Activated T-cell treated with anti-CD3 and anti-CD28 coated beads for 4 hours (primary cell): ENCODE data around the gene GUCY1B1.

Source experiments
- DNase-seq: peaks from one replicate; pipeline ENCODE4 v3.0.0-alpha.2; 2020

GUCY1B1 gene

GRCh38 chr4:155758481-155759371 lies at the start of gene GUCY1B1:
GUCY1B1 (plus strand) TSS chr4:155759021; CDS start chr4:155759141, 120 bp downstream.
- DNase-seq: peak; percentile 37

GRCh38 chr4:155709918-155710317 lies 48.9 kb upstream of the GUCY1B1 start:
- DNase-seq: no peak

GRCh38 chr4:155711556-155711955 lies 47.3 kb upstream of the GUCY1B1 start:
- DNase-seq: no peak

GRCh38 chr4:155712846-155713245 lies 46.0 kb upstream of the GUCY1B1 start:
- no peak for DNase-seq

GRCh38 chr4:155713911-155714310 lies 44.9 kb upstream of the GUCY1B1 start:
- DNase-seq: no peak

- DNase-seq: no peak
These were observed 36.5 kb upstream of the GUCY1B1 start for GRCh38 chr4:155722336-155722735.

GRCh38 chr4:155722816-155723499 lies 35.9 kb upstream of the GUCY1B1 start:
- no peak for DNase-seq

GRCh38 chr4:155724731-155725130 lies 34.1 kb upstream of the GUCY1B1 start:
- DNase-seq: no peak

- no peak for DNase-seq
These were observed 24.8 kb upstream of the GUCY1B1 start for GRCh38 chr4:155734065-155734464.

- no peak for DNase-seq
These were observed 23.9 kb upstream of the GUCY1B1 start for GRCh38 chr4:155734951-155735350.

- DNase-seq: no peak
These were observed 23.3 kb upstream of the GUCY1B1 start for GRCh38 chr4:155735496-155735895.

GRCh38 chr4:155738548-155738947 lies 20.3 kb upstream of the GUCY1B1 start:
- no peak for DNase-seq

- DNase-seq: no peak
These were observed 17.3 kb upstream of the GUCY1B1 start for GRCh38 chr4:155741546-155741945.

- no peak for DNase-seq
These were observed 16.4 kb upstream of the GUCY1B1 start for GRCh38 chr4:155742310-155743015.

GRCh38 chr4:155745984-155746383 lies 12.8 kb upstream of the GUCY1B1 start:
- no peak for DNase-seq

- no peak for DNase-seq
These were observed 10.8 kb upstream of the GUCY1B1 start for GRCh38 chr4:155748039-155748438.

- no peak for DNase-seq
These were observed 9.8 kb upstream of the GUCY1B1 start for GRCh38 chr4:155749041-155749440.

GRCh38 chr4:155751569-155751968 lies 7.3 kb upstream of the GUCY1B1 start:
- no peak for DNase-seq

- no peak for DNase-seq
These were observed 1.0 kb upstream of the GUCY1B1 start for GRCh38 chr4:155757745-155758265.

- DNase-seq: no peak
These were observed 791 bp downstream of the GUCY1B1 start for GRCh38 chr4:155759372-155760252.

- no peak for DNase-seq
These were observed 2.2 kb downstream of the GUCY1B1 start for GRCh38 chr4:155761047-155761446.

GRCh38 chr4:155761916-155762315 lies 3.1 kb downstream of the GUCY1B1 start:
- no peak for DNase-seq
